Suprapubic skin (tissue), 4 donors: ENCODE data around the gene STAU1. TPM values are rescaled to one million over a fixed set of nuclear protein-coding genes. Genes with fewer than 3 reads are reported as not detected.

Experiments
- DNase-seq, 2 donors: peaks; one replicate each; pipeline ENCODE4 v3.0.0-alpha.2; 2019; ENCODE audit warnings: low spot score in 2 of 2
- H3K27ac ChIP-seq: fragments of 200-600 bp; sonication (generic); one replicate; pipeline ENCODE4 v1.5.1; 2019
- H3K27me3 ChIP-seq: fragments of 200-600 bp; sonication (generic); one replicate; pipeline ENCODE4 v1.5.1; 2019
- H3K36me3 ChIP-seq: fragments of 200-600 bp; sonication (generic); one replicate; pipeline ENCODE4 v1.5.1; 2019
- H3K4me1 ChIP-seq: fragments of 200-600 bp; sonication (generic); one replicate; pipeline ENCODE4 v1.5.1; 2019
- H3K4me3 ChIP-seq: fragments of 200-600 bp; sonication (generic); one replicate; pipeline ENCODE4 v1.5.1; 2019; ENCODE audit warnings: mild to moderate bottlenecking
- H3K9me3 ChIP-seq: fragments of 200-600 bp; sonication (generic); one replicate; pipeline ENCODE4 v1.5.1; 2019
- EP300 ChIP-seq: sonication (generic); formaldehyde crosslinking; IDR thresholded peaks from one replicate; pipeline ENCODE4 v1.6.1; 2017; ENCODE audit warnings: antibody characterized with exemption
- POLR2A ChIP-seq, 2 donors: fragments of 450-650 bp; IDR thresholded peaks; one replicate each; pipeline ENCODE4 v1.6.1; 2017; ENCODE audit warnings: antibody characterized with exemption in 2 of 2, mild to moderate bottlenecking in 2 of 2, moderate library complexity in 2 of 2
- POLR2AphosphoS5 ChIP-seq, 3 donors: sonication (generic); formaldehyde crosslinking; IDR thresholded peaks; one replicate each; pipeline ENCODE4 v1.6.1; 2017; ENCODE audit warnings: antibody characterized with exemption in 3 of 3
- WGBS: methylation state at CpG from one replicate; pipeline ENCODE4 v1.1.5; 2018; 5-methylcytosine and 5-hydroxymethylcytosine counted together
- total RNA-seq, 4 donors: library from RNA; depleted of rRNA; stranded (reverse); fragments of >200 nt; gene quantifications; one replicate each; pipeline ENCODE4 v1.1.0, GENCODE V29; 2016
- TF ChIP-seq, protein P1 (sequence below), 2 donors: fragments of 200-600 bp in 1 of 2; fragments of 450-650 bp in 1 of 2; sonication (generic) in 1 of 2; IDR thresholded peaks; one replicate each; pipeline ENCODE4 v1.5.1; 2016 to 2019; ENCODE audit warnings: antibody characterized with exemption in 2 of 2, mild to moderate bottlenecking in 1 of 2, moderate library complexity in 1 of 2

The STAU1 gene
- total RNA-seq, 4 donors from 2014 or later: 53.0 to 79.1 (median 69.9) TPM

DNA sequence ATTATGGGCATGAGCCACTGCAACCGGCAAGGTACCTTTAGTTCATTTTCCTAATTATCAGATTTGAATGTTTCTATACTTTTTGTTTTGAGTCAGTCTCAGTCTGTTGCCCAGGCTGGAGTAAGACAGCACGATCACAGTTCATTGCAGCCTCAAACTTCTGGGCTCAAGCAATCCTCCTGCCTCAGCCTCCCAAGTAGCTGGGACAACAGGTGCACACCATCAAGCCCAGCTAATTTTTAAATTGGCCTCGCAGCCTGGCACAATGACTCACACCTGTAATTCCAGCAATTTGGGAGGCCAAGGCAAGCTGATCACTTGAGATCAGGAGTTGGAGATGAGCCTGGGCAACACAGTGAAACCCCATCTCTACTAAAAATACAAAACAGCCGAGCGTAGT lies 24.4 kb downstream of the STAU1 start:
- no peak for TF ChIP-seq EP300
- no peak for TF ChIP-seq POLR2A (IDR thresholded peaks at IDR 0.05)
- Histone ChIP-seq H3K27ac (no peak overlapping the region), H3K4me1 (peaks cover 29% of the 10 kb centered on the region)

DNA sequence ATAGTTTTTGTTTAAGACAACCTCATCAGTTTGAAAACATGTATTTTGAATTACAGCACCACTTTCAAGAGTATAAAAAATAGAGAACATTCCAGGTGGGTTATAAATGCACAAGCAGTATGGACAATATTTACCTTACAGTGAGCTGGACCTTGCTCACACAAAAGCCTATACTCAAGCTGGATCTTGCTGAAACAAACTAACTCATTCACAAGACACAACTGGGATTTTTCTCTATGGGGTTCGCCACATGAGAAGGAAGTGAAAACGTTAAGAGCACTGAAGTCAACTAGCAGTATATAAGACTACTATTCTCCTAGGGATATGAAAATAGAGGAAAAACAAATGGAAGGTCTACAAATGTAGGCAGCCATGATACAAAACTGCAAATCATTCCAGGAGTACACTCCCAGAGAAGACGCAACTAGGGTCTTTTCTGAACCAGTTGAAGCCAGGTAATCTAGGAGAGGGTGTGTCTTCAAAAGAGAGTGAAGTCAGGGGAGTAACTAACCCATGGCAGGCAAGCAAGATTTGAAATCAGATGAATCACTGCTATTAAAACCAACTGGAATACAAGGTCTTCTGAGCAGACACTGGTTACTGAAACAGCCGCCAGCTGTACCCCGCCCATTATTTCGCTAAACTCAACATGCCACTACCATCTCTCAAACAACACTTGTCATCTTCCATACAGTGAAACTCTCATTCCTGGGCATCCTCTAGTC lies 26.5 kb downstream of the STAU1 start:
- Histone ChIP-seq H3K9me3 (no peaks in the 10 kb centered on the region), H3K27ac (no peak overlapping the region), H3K36me3 (peaks cover 37% of the 10 kb centered on the region), H3K4me1 (peaks cover 10% of the 10 kb centered on the region), H3K4me3 (no peak overlapping the region), H3K27me3 (no peaks in the 10 kb centered on the region)
- no peak for TF ChIP-seq POLR2AphosphoS5 (IDR thresholded peaks at IDR 0.05)
- TF ChIP-seq POLR2A (IDR thresholded peaks at IDR 0.05): no peak
- no peak for TF ChIP-seq EP300
- TF ChIP-seq, protein P1, sequence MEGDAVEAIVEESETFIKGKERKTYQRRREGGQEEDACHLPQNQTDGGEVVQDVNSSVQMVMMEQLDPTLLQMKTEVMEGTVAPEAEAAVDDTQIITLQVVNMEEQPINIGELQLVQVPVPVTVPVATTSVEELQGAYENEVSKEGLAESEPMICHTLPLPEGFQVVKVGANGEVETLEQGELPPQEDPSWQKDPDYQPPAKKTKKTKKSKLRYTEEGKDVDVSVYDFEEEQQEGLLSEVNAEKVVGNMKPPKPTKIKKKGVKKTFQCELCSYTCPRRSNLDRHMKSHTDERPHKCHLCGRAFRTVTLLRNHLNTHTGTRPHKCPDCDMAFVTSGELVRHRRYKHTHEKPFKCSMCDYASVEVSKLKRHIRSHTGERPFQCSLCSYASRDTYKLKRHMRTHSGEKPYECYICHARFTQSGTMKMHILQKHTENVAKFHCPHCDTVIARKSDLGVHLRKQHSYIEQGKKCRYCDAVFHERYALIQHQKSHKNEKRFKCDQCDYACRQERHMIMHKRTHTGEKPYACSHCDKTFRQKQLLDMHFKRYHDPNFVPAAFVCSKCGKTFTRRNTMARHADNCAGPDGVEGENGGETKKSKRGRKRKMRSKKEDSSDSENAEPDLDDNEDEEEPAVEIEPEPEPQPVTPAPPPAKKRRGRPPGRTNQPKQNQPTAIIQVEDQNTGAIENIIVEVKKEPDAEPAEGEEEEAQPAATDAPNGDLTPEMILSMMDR (IDR thresholded peaks at IDR 0.05): no peak
- WGBS: 63% methylated on average over 6 of the region's 6 CpGs
- DNase-seq: no peak

More for the DNA sequence above, 24.4 kb downstream of the STAU1 start:
- H3K36me3 ChIP-seq: peaks cover 19% of the 10 kb centered on the region
- no peak overlapping the region for H3K4me3 ChIP-seq
- WGBS: 96% methylated on average over 5 of the region's 5 CpGs
- DNase-seq: no peak
- H3K9me3 ChIP-seq: no peaks in the 10 kb centered on the region
- H3K27me3 ChIP-seq: no peaks in the 10 kb centered on the region

DNA sequence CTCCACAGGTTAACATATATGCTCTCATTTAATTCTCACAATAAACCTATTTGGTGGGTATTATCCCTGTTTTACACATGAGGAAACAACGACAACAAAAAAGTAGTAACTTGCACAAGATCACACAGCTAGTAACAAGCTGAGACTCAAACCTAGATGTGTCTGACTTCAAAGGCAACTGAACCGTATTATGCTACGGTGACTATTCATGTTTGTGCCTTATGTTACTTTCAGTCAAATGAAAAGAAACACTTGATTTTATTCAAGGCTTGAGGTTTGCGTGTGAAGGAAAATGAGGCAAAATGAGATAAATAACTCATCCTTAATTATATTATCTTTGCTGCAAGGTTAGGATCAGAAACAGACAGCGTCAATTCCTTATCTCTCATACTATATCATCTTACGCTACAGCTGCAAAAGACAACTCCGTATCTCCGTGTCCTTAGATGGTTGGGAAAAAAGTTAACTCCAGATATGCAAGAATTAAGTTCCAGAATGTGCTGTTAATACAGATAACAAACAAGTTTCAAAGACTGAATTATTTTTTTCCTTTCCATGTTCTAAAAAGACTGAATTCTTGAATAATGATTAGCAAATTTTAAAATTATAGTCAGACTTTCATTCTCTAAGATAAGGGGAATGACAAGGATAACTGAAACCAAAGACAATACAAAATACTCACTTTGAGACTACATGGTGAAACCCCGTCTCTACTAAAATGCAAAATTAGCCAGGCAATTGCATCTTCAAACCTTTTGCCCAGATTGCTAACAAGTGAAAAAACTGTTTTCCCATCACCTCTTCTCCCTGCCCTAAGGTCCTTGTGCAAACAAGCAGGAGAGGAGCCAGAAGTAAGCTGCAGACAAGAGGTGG lies 27.8 kb downstream of the STAU1 start:
- Histone ChIP-seq H3K4me1 (peaks cover 10% of the 10 kb centered on the region), H3K36me3 (peaks cover 32% of the 10 kb centered on the region), H3K9me3 (no peaks in the 10 kb centered on the region), H3K4me3 (no peak overlapping the region), H3K27me3 (no peaks in the 10 kb centered on the region), H3K27ac (no peak overlapping the region)
- DNase-seq: no peak
- TF ChIP-seq POLR2AphosphoS5 (IDR thresholded peaks at IDR 0.05): no peak
- TF ChIP-seq, protein P1 (IDR thresholded peaks at IDR 0.05): no peak
- TF ChIP-seq EP300: no peak
- no peak for TF ChIP-seq POLR2A (IDR thresholded peaks at IDR 0.05)
- 83% methylated on average over 9 of the region's 9 CpGs for whole genome bisulfite sequencing

- H3K4me1 ChIP-seq: peaks cover 6% of the 10 kb centered on the region
- TF ChIP-seq EP300 (no peak), POLR2AphosphoS5 (IDR thresholded peaks at IDR 0.05) (no peak), POLR2A (IDR thresholded peaks at IDR 0.05) (no peak)
- TF ChIP-seq, protein P1 (IDR thresholded peaks at IDR 0.05): no peak
- H3K36me3 ChIP-seq: peaks cover 30% of the 10 kb centered on the region
- no peak overlapping the region for H3K27ac ChIP-seq
- no peak overlapping the region for H3K4me3 ChIP-seq
- no peaks in the 10 kb centered on the region for H3K9me3 ChIP-seq
- no peak for DNase-seq
- 100% methylated on average over 2 of the region's 2 CpGs for WGBS
- H3K27me3 ChIP-seq: no peaks in the 10 kb centered on the region
These were observed 31.0 kb downstream of the STAU1 start for GRCh38 chr20:49157146-49157545.

DNA sequence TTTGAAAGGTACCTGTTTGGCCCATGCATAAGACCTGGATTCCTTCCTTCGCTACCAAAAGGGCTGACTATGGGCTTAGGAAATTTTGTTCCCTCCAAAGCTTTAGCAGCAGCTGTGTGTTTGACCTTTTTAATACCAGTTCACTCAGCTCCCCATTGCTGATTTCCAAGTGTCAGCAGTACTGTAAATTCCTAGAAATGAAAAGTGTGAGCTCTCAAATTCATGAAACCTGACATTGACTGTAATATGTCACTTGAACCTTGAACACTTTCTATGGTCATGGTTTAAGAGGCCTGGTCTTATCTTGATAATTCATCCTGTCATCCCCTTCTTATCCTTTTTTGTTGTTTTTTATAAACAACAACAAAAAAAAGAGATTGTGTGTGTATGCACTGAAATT lies 31.7 kb downstream of the STAU1 start:
- 100% methylated on average over 1 of the region's 1 CpG for WGBS
- TF ChIP-seq, protein P1 (IDR thresholded peaks at IDR 0.05): no peak
- TF ChIP-seq POLR2AphosphoS5 (IDR thresholded peaks at IDR 0.05): no peak

More for the DNA sequence above, 31.7 kb downstream of the STAU1 start:
- H3K4me1 ChIP-seq: peaks cover 2% of the 10 kb centered on the region
- no peak overlapping the region for H3K4me3 ChIP-seq
- no peak for DNase-seq
- no peak overlapping the region for H3K27ac ChIP-seq
- no peaks in the 10 kb centered on the region for H3K27me3 ChIP-seq
- H3K36me3 ChIP-seq: peaks cover 36% of the 10 kb centered on the region
- H3K9me3 ChIP-seq: no peaks in the 10 kb centered on the region
